GM19467 (cell line): Measurements from ENCODE around the gene TRIM25.
"Not testable (repeated sequence)": the region's sequence is repeated elsewhere in the genome, so short reads cannot be mapped to it uniquely, and the experiment has no call there.

Experiments
- ATAC-seq: cut with Tn5 transposase; IDR thresholded peaks from one replicate; pipeline ENCODE4 v1.9.1; 2021; ENCODE audit warnings: mild to moderate bottlenecking, moderate library complexity; ENCODE audit not compliant: unreplicated experiment

Gene TRIM25

GRCh38 chr17:56913867-56914580, at the start of gene TRIM25:
Gene TRIM25 (minus strand): TSS chr17:56914049. CDS start chr17:56913988, 61 bp downstream.
- ATAC-seq = peak; percentile 67

DNA sequence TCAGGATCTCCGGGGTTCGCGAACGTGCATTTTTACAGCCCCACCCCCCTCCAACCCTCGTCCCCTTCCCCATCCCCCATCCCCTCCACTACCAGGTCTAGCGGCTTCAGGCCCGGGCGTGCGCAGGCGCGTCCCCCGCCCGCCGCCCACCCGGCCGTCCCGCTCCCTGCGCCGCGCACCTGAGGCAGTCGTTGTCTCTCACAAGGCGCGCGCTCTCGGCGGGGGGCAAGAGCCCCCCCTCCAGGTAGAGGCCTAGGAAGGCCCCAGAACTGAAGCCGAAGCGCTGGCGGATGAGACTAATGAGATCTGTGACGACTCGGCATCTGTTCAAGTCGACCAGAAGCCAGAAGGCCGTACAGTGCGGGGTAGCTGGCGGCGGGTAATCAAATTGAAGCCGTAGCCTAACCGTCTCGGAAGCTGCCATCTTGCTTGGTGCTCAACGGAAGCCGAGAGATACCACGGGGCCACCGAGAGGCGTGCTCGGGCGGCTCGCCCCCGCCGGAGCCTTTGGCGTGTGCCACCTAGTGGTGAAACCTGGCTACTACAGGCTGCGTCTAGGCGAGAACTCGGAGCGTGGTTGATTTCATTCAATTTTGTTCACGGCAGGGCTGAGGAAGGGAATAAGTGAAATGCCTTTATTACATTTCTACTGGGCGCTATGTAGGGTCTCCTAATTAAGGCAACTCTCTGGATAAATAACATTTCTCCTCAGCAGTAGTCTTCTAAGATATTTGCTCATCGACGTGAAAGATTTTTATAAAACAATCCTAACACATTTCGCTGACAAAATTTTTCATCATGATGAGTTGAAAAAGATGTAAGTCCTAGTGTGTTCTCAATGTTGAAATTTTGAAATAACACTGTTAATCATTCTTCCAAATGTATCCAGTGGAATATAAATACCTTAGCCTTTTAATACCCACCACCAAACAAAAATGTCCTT, 47.0 kb upstream of the TRIM25 start, which contains the start of gene COIL:
Gene COIL, minus strand, starts transcription at position 455 of the 943 bp plus-strand sequence. Its CDS starts 31 bp downstream, at position 424.
- ATAC-seq = peak; percentile 93

GRCh38 chr17:56956992-56957391, 43.1 kb upstream of the TRIM25 start:
- no peak for ATAC-seq

- no peak for ATAC-seq
Observed at GRCh38 chr17:56949595-56949994, 35.7 kb upstream of the TRIM25 start.

GRCh38 chr17:56948491-56948890, 34.6 kb upstream of the TRIM25 start:
- no peak for ATAC-seq

DNA sequence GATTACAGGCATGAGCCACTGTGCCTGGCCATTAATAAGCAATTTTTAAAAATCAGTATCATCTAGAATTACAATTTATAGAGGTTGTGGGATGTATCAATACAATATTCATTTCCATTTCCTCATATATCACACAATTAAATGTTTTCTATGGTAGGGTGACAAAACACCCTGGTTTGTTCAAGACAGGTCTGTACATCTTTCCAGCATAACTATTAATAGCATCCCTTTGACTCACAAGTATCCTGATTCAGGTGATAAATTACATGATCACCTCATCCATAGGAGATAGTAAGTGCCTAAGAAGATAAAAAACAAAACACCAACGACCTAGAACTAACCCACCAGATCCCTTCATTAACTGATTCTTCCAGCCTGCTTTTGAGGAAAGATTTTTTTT, 33.9 kb upstream of the TRIM25 start:
- ATAC-seq = no peak

DNA sequence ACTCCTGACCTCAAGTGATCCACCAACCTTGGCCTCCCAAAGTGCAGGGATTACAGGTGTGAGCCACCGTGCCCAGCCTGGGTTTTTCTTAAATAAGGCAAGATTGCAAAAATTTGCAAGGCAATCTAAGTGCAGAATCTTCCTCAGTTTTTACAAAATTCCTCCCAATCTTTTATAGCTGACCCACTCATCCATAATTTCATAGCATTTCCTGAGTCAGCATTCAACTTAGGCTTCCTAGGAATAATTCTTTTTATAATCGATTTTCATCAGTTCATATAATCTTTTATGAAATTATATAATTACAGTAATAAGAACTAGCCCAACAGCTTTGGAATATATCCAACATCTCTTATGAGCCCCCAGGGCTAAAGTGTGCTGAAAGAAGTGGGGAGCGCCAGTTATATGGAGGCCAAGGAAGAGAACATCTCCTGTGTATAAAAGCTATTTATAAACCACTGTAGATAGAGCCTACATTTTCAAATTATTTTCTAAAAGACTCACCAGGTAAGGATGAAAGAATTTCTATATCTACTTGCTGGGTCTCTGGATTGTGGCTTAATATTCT, 32.2 kb upstream of the TRIM25 start:
- no peak for ATAC-seq

DNA sequence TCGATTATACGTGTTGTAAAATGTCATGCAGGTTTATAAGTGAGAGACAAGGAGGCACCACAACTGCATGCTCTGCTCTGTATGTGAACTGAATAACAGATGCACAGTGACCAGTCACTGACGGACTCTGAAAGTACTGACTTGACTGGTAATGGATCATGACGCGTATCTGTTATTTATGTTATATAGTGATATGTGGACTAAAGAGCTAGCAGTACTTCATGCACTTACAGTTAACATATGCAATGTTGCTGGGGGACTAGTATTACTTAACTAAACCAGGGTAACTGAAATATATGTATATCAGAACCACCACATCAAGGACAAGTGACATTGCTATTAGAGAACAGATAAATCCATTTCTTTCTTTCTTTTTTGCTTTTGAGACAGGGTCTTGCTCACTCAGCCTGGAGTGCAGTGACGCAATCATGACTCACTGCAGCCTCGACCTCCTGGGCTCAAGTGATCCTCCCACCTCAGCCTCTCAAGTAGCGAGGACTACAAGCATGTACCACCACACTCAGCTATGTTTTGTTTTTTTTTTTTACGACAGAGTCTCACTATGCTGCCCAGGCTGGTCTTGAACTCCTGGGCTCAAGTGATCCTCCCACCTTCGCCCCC, 29.8 kb upstream of the TRIM25 start:
- ATAC-seq = no peak

DNA sequence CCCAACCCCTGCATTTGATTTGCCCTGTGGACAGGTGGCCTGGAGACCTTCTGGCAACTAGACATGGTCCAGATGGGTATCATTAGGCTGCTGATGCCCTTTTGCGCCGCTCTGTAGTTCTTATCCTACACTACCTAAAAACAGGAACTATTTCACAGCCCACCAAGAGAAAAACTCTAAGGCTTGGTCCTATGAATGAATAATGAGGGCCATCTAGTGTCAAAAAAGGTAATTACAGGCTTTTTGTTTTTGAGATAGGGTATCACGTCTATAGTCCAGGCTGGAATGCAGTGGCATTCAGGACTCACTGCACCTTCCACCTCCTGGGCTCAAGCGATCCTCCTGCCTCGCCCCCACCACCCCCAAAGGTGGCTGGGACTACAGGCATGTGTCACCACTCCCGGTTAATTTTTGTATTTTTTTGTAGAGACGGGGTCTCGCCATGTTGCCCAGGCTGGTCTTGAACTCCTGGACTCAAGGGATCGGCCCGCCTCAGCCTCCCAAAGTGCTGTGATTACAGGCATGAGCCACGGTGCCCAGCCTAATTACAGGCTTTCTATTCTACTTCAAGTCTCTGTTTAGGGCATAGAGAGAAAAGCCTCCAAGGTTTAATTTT, 26.1 kb upstream of the TRIM25 start:
- ATAC-seq = no peak

DNA sequence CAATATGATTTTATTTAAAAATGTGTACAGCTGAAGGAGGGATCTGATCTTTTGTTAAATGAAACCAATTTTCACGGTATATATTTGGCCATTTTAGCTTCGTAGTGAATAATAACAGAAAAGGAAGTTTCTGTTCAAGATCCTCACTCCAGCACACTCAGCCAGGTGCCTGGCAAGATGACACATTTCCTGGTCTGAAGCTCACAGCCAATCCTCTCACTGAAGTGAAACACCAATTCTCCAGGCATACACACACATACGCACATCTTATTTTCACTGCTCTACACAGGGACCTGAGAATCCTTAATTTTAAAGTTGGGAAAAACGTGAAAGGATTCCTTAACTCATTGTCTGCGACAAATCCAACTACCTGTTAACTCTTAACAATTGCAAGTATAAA, 24.4 kb upstream of the TRIM25 start:
- ATAC-seq = not testable (repeated sequence)

GRCh38 chr17:56937687-56938086, 23.8 kb upstream of the TRIM25 start:
- no peak for ATAC-seq

DNA sequence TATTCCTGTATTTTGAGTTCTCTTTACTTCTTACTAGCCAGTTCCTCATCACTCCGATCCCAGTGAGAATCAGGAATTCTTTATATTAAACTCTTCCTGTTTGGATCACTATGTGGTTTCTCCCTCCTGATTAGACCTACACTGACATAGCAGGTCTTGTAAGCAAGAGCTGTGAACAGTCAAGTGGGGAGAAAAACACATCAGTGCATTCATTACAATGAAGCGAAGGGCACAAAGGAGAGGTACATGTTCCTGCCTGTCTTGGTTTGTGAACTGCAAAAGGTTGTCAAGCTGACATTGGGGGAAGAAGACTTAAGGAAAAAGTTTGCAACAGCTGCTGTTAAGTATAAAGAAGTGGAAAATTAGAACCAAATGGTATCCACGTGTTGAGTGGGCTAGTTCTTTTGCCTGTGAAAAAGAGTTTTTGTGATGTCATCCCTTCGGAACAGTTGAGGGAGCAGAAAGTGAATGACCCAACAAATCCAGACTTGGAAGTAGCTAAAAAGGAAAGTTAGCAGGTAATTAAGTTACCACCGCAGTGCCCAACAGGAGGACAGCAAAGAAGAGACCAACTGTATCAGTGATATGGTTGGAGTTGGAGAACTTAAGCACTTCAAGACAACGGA, 23.0 kb upstream of the TRIM25 start:
- ATAC-seq = no peak

DNA sequence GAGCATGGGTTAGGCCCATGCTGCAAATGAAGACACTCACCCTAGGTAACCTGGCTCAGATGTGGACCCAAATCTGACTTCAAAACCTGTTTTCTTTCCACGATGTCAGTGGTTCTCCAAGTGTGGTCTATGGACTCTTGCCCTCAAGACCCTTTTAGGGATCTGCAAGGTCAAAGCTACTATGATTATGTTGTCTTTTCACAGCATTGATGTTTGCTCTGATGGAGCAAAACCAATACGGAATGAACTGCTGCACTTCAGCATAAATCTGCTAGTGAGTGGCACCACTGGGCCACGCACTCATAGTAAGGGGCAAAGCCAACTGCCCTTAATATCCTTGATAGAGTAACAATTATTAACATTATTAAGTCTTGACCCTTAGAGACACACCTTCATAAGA, 21.6 kb upstream of the TRIM25 start:
- ATAC-seq = no peak

DNA sequence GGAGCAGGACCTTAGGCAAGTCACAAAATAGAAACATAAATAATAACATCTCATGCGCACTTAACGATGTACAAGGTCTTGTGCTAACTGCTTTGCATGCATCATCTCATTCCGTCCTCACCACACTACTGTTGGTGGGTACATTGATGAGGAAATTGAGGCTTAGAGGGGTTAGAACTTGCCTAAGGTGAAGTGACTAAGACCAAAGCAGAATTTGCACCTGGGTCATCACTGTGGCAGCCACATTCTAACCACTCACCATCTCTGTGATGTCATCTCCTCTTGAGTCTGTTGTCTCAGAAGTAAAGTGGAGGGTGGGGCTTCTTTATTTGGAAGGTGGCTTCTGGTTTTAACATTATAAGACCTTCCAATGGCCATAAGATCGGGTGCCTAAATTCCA, 20.4 kb upstream of the TRIM25 start:
- no peak for ATAC-seq

DNA sequence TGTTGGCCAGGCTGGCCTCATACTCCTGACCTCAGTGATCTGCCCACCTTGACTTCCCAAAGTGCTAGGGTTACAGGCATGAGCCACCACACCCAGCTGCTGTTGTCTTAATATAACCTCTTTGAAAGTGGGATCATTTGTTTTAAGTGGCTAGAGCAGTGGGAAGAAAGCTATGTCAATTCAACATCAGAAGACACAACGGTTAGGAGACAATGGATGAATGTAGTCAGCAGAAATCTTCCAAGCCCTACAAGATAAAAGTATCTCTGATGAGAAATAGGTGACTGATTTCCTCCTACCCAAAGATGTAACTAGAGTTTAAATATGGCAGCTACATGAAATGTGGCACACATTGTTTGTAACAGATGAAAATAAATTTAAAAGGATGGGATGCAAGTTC, 20.0 kb upstream of the TRIM25 start:
- ATAC-seq = no peak

GRCh38 chr17:56933151-56933745, 19.4 kb upstream of the TRIM25 start:
- ATAC-seq = no peak

- ATAC-seq = no peak
Observed at GRCh38 chr17:56930739-56931337, 17.0 kb upstream of the TRIM25 start.

DNA sequence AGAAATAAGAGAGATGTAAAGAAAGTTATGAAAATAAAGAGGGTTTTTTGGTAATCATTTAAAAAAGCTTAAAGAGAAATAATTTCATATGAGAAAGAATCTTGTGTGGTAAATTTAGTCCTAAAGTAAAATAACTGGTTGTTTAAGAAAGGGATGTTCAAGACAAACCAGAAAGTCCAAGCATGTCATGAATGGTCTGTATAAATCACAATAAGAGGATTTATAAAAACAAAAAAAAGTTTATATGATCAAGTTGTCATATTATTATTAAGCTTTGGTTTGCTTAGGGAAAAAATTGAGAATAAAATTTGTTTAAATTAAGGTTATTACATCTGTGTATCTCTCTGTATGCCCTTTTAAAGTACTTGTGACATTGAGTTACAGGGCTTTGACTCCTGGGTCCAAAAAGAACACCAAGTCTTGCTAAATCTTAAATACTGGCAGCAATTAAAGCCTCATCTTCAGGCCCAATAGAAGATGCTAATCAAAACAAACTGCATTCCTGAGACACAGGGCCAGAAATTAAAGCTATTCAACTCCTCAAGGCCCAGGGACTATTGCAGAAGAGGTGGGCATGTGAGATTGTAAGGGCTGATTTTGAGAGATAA, 15.6 kb upstream of the TRIM25 start:
- ATAC-seq = no peak

DNA sequence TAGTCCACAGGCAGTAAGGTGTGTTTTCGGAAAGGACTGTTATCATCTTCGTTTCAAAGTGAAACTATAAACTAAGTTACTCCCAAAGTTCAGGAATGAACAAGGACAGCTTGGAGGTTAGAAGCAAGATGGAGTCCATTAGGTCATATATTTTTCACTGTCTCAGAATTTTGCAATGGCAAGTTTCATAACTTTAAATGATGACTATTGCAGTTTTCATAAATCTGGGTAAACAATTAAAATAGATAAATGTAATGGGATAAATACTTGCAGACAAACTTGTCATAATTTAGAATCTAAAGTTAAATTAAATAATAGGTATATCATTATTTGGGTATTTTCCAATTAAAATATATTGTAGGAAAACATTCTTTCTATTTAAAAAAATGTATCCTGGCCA, 14.7 kb upstream of the TRIM25 start:
- ATAC-seq = no peak
